Activated CD4-positive, alpha-beta T cell treated with anti-CD3 and anti-CD28 coated beads, Interleukin-2, amount 10 ng/mL, durations not matched to agents 24 days and 14 days (primary cell): ENCODE measurements around the gene PRELID1. TPM values are rescaled to one million over a fixed set of nuclear protein-coding genes. Genes with fewer than 3 reads are reported as not detected.

ENCODE experiments used
- DNase-seq: peaks from one replicate; pipeline ENCODE4 v3.0.0; 2022
- H3K27ac Mint-ChIP-seq: one replicate; pipeline ENCODE4 v1.8.0; 2022; ENCODE audit warnings: mild to moderate bottlenecking, mixed read lengths
- H3K27me3 Mint-ChIP-seq: one replicate; pipeline ENCODE4 v1.8.0; 2022; ENCODE audit warnings: mixed read lengths
- H3K36me3 Mint-ChIP-seq: one replicate; pipeline ENCODE4 v1.8.0; 2022; ENCODE audit warnings: low read depth, mild to moderate bottlenecking, mixed read lengths
- H3K4me1 Mint-ChIP-seq: one replicate; pipeline ENCODE4 v1.8.0; 2021; ENCODE audit warnings: mixed read lengths
- H3K4me3 Mint-ChIP-seq: one replicate; pipeline ENCODE4 v1.8.0; 2022; ENCODE audit warnings: mild to moderate bottlenecking, moderate library complexity, mixed read lengths
- H3K9me3 Mint-ChIP-seq: one replicate; pipeline ENCODE4 v1.8.0; 2021; ENCODE audit warnings: mixed read lengths
- intact Hi-C: fragments of 100-400 bp; cut with micrococcal nuclease; formaldehyde crosslinking; loops from one replicate; pipeline ENCODE4 v1.15.1; 2023
- total RNA-seq: library from RNA; stranded (reverse); gene quantifications from 2 replicates; pipeline ENCODE4 v1.2.3, GENCODE V29; 2022

PRELID1 gene
- total RNA-seq, 1 donor from 2014 or later: 248 TPM

GRCh38 chr5:177313561-177314259 is 10.1 kb downstream of the PRELID1 start:
- H3K27ac Mint-ChIP-seq: no peak overlapping the region
- no peak overlapping the region for H3K4me3 Mint-ChIP-seq
- no peaks in the 10 kb centered on the region for H3K27me3 Mint-ChIP-seq
- H3K4me1 Mint-ChIP-seq: peaks cover 35% of the 10 kb centered on the region
- intact Hi-C loops: no loop called here
- H3K9me3 Mint-ChIP-seq: no peaks in the 10 kb centered on the region
- no peak for DNase-seq
- H3K36me3 Mint-ChIP-seq: peaks cover 6% of the 10 kb centered on the region

- no peak overlapping the region for H3K27ac Mint-ChIP-seq
- H3K9me3 Mint-ChIP-seq: no peaks in the 10 kb centered on the region
- H3K27me3 Mint-ChIP-seq: no peaks in the 10 kb centered on the region
- peaks cover 6% of the 10 kb centered on the region for H3K36me3 Mint-ChIP-seq
- H3K4me1 Mint-ChIP-seq: peaks cover 28% of the 10 kb centered on the region
- H3K4me3 Mint-ChIP-seq: no peak overlapping the region
- intact Hi-C loops: no loop called here
- DNase-seq: no peak
Observed at GRCh38 chr5:177314376-177315342, 11.1 kb downstream of the PRELID1 start.

- H3K4me3 Mint-ChIP-seq: no peak overlapping the region
- H3K27ac Mint-ChIP-seq: no peak overlapping the region
- peaks cover 29% of the 10 kb centered on the region for H3K4me1 Mint-ChIP-seq
- intact Hi-C loops: no loop called here
- H3K27me3 Mint-ChIP-seq: no peaks in the 10 kb centered on the region
- H3K36me3 Mint-ChIP-seq: peaks cover 12% of the 10 kb centered on the region
- no peak for DNase-seq
- no peaks in the 10 kb centered on the region for H3K9me3 Mint-ChIP-seq
Observed at GRCh38 chr5:177315411-177315810, 11.8 kb downstream of the PRELID1 start.

- Mint-ChIP-seq H3K4me1 (peaks cover 25% of the 10 kb centered on the region), H3K9me3 (no peaks in the 10 kb centered on the region), H3K27ac (no peak overlapping the region), H3K36me3 (peaks cover 14% of the 10 kb centered on the region), H3K27me3 (no peaks in the 10 kb centered on the region), H3K4me3 (peak overlapping the region; percentile 13)
- intact Hi-C loops: no loop called here
- DNase-seq: no peak
Observed at GRCh38 chr5:177316005-177316404, 12.4 kb downstream of the PRELID1 start.

- intact Hi-C loops: loop anchor here (1.0 to 2.0 kb wide), 3 partner anchors 72 to 183 kb away; no protein-coding TSS in a partner anchor
- H3K27me3 Mint-ChIP-seq: no peaks in the 10 kb centered on the region
- peak; percentile 92 for DNase-seq
- H3K36me3 Mint-ChIP-seq: peaks cover 22% of the 10 kb centered on the region
- no peak overlapping the region for H3K4me3 Mint-ChIP-seq
- H3K4me1 Mint-ChIP-seq: peaks cover 24% of the 10 kb centered on the region
- no peak overlapping the region for H3K27ac Mint-ChIP-seq
- H3K9me3 Mint-ChIP-seq: no peaks in the 10 kb centered on the region
Observed at GRCh38 chr5:177317959-177318377, 14.4 kb downstream of the PRELID1 start.

GRCh38 chr5:177319913-177320588 is 16.5 kb downstream of the PRELID1 start:
- Mint-ChIP-seq H3K27me3 (no peaks in the 10 kb centered on the region), H3K36me3 (peaks cover 22% of the 10 kb centered on the region), H3K4me3 (no peak overlapping the region), H3K27ac (no peak overlapping the region), H3K9me3 (no peaks in the 10 kb centered on the region), H3K4me1 (peaks cover 28% of the 10 kb centered on the region)
- no peak for DNase-seq
- intact Hi-C loops: loop anchor here (2.0 kb wide), 1 partner anchor 181 kb away; no protein-coding TSS in a partner anchor

GRCh38 chr5:177320879-177321278 is 17.3 kb downstream of the PRELID1 start:
- Mint-ChIP-seq H3K27me3 (no peaks in the 10 kb centered on the region), H3K9me3 (no peaks in the 10 kb centered on the region), H3K4me3 (no peak overlapping the region), H3K36me3 (peaks cover 22% of the 10 kb centered on the region), H3K4me1 (peaks cover 27% of the 10 kb centered on the region), H3K27ac (no peak overlapping the region)
- intact Hi-C loops: no loop called here
- DNase-seq: no peak

GRCh38 chr5:177325868-177326381 is 22.3 kb downstream of the PRELID1 start:
- no peaks in the 10 kb centered on the region for H3K27me3 Mint-ChIP-seq

GRCh38 chr5:177327539-177328522 is 24.2 kb downstream of the PRELID1 start:
- Mint-ChIP-seq H3K4me1 (peaks cover 11% of the 10 kb centered on the region), H3K4me3 (no peak overlapping the region), H3K36me3 (peaks cover 15% of the 10 kb centered on the region), H3K27me3 (no peaks in the 10 kb centered on the region), H3K9me3 (no peaks in the 10 kb centered on the region), H3K27ac (peak overlapping the region; percentile 38)
- intact Hi-C loops: no loop called here
- no peak for DNase-seq

More at GRCh38 chr5:177325868-177326381, 22.3 kb downstream of the PRELID1 start:
- Mint-ChIP-seq H3K9me3 (no peaks in the 10 kb centered on the region), H3K36me3 (peaks cover 19% of the 10 kb centered on the region), H3K27ac (no peak overlapping the region), H3K4me3 (no peak overlapping the region), H3K4me1 (peaks cover 13% of the 10 kb centered on the region)
- intact Hi-C loops: no loop called here
- DNase-seq: no peak

GRCh38 chr5:177328545-177329231 is 25.1 kb downstream of the PRELID1 start:
- intact Hi-C loops: no loop called here
- DNase-seq: no peak
- H3K36me3 Mint-ChIP-seq: peaks cover 20% of the 10 kb centered on the region
- no peak overlapping the region for H3K4me3 Mint-ChIP-seq
- H3K4me1 Mint-ChIP-seq: peaks cover 6% of the 10 kb centered on the region
- no peaks in the 10 kb centered on the region for H3K9me3 Mint-ChIP-seq
- no peaks in the 10 kb centered on the region for H3K27me3 Mint-ChIP-seq
- H3K27ac Mint-ChIP-seq: no peak overlapping the region

- H3K36me3 Mint-ChIP-seq: peaks cover 31% of the 10 kb centered on the region
- H3K4me3 Mint-ChIP-seq: no peak overlapping the region
- no peak for DNase-seq
- no peak overlapping the region for H3K27ac Mint-ChIP-seq
- intact Hi-C loops: no loop called here
- peaks cover 2% of the 10 kb centered on the region for H3K4me1 Mint-ChIP-seq
- no peaks in the 10 kb centered on the region for H3K9me3 Mint-ChIP-seq
- no peaks in the 10 kb centered on the region for H3K27me3 Mint-ChIP-seq
Observed at GRCh38 chr5:177329883-177330282, 26.3 kb downstream of the PRELID1 start.
